ENCODE results near the gene RWDD4.
A peak's percentile ranks its signal among the peaks of the same experiment; 100 is the strongest.

The RWDD4 gene

DNA sequence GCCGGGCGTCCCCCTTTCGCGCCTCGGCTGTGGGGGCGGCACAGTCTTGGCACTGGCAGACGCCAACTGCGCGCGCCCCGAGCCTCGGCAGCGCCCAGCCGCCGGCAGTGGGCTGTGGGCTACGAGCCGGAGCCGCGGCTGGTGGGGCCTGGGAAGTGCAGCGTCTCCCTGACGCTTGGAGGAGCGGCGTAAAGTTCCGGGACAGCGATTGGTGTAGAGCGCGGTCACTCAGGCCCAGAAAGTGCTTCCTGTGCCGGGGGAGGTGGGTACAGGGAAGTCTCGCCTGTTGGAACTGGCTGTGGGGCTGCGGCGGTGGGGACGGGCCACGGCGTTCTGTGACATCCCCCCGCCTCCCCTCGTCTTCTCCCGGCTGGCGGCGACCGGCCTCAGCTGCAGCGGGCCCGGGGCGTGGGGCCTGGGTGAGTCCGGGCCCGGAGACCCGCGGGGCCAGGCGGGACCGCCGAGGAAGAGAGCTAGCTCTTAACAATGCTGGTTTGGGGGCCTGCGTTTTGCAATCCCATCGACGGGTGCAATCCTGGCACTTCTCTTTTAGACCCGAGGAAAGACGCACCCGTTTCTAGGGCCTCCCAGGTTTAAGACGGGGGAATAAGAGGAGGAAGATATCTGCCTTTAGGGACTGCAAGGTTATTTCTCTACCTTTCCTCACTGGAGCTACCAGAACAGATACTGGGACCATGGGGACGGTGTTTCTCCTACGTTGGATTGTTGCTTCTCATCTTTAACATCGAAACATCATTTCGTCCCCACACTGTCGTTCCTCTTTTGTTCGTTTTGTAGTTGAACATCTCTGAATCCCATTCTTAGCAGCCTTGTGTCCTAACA, at the start of gene RWDD4, which contains the start of gene TRAPPC11:
TSS of gene RWDD4 (minus strand) at position 157 of the 843 bp plus-strand sequence. CDS start 233 bp downstream, outside the sequence.
TSS of gene TRAPPC11 (plus strand) at position 265 of the 843 bp plus-strand sequence. CDS start 4,575 bp downstream, outside the sequence.
- Histone ChIP-seq H3K27ac (ENCODE audit: poor library complexity, severe bottlenecking) (peak within 1 kb of the TSS; percentile 43), H3K36me3 (ENCODE audit: low read depth) (peaks cover 23% of the 10 kb centered on the region), H3K4me3 (ENCODE audit: severe bottlenecking) (peak within 1 kb of the TSS; percentile 88), H3K27me3 (ENCODE audit: insufficient read depth, poor library complexity, severe bottlenecking) (no peaks in the 10 kb centered on the region), H3K4me1 (ENCODE audit: insufficient read depth, poor library complexity, severe bottlenecking) (peaks cover 13% of the 10 kb centered on the region), H3K9me3 (ENCODE audit: severe bottlenecking) (no peaks in the 10 kb centered on the region)
- TF ChIP-seq, protein P1, sequence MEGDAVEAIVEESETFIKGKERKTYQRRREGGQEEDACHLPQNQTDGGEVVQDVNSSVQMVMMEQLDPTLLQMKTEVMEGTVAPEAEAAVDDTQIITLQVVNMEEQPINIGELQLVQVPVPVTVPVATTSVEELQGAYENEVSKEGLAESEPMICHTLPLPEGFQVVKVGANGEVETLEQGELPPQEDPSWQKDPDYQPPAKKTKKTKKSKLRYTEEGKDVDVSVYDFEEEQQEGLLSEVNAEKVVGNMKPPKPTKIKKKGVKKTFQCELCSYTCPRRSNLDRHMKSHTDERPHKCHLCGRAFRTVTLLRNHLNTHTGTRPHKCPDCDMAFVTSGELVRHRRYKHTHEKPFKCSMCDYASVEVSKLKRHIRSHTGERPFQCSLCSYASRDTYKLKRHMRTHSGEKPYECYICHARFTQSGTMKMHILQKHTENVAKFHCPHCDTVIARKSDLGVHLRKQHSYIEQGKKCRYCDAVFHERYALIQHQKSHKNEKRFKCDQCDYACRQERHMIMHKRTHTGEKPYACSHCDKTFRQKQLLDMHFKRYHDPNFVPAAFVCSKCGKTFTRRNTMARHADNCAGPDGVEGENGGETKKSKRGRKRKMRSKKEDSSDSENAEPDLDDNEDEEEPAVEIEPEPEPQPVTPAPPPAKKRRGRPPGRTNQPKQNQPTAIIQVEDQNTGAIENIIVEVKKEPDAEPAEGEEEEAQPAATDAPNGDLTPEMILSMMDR (IDR thresholded peaks at IDR 0.05; ENCODE audit: poor library complexity, severe bottlenecking): no peak
- ATAC-seq (ENCODE audit: low read depth) (peak; percentile 100), DNase-seq (ENCODE audit: low spot score) (peak; percentile 96)

DNA sequence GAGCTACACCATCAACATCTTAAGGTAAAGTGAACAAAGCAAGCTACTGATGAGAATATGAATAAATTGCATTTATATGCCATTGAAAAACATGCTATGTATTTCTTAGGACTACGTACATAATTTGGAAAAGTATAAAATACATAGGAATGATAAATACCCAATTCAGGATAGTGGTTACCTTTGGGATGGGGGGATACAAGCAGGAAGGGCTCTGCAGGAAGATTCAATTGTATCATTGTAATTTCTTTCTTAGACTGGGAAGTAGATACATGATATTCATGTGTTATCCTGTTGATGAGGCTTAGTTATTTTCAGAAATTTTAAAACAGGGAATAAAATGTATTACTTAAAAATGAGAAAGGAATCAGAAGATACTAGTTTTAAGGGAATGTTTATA, 43.5 kb upstream of the RWDD4 start:
- TF ChIP-seq, protein P1 (IDR thresholded peaks at IDR 0.05; ENCODE audit: poor library complexity, severe bottlenecking): no peak
- ATAC-seq (ENCODE audit: low read depth) (no peak), DNase-seq (ENCODE audit: low spot score) (no peak)
- Histone ChIP-seq H3K36me3 (ENCODE audit: low read depth) (peaks cover 81% of the 10 kb centered on the region), H3K27ac (ENCODE audit: poor library complexity, severe bottlenecking) (no peak overlapping the region), H3K9me3 (ENCODE audit: severe bottlenecking) (no peaks in the 10 kb centered on the region), H3K4me1 (ENCODE audit: insufficient read depth, poor library complexity, severe bottlenecking) (no peaks in the 10 kb centered on the region), H3K4me3 (ENCODE audit: severe bottlenecking) (no peak overlapping the region), H3K27me3 (ENCODE audit: insufficient read depth, poor library complexity, severe bottlenecking) (no peaks in the 10 kb centered on the region)

DNA sequence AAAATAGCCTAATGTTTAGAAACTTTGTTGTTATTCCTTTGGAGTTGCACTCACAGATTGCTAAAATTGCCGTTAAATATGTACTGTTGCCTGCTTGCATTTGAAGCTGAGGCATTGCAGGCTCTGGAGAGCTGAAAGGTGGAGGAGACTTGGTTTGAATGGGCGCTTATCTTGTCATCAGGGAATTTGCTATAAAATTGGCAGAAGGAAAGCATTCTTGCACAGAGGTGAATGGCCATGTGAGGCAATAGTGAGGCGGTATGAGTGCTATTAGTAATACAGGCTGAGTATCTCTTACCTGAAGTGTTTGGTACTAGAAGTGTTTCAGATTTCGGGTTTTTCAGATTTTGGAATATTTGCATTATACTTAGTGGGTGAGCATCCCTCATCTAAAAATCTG, 41.4 kb upstream of the RWDD4 start:
- Histone ChIP-seq H3K27me3 (ENCODE audit: insufficient read depth, poor library complexity, severe bottlenecking) (no peaks in the 10 kb centered on the region), H3K9me3 (ENCODE audit: severe bottlenecking) (no peaks in the 10 kb centered on the region), H3K4me3 (ENCODE audit: severe bottlenecking) (no peak overlapping the region), H3K27ac (ENCODE audit: poor library complexity, severe bottlenecking) (no peak overlapping the region), H3K4me1 (ENCODE audit: insufficient read depth, poor library complexity, severe bottlenecking) (no peaks in the 10 kb centered on the region), H3K36me3 (ENCODE audit: low read depth) (peaks cover 82% of the 10 kb centered on the region)
- no peak for ATAC-seq (ENCODE audit: low read depth)
- TF ChIP-seq, protein P1 (IDR thresholded peaks at IDR 0.05; ENCODE audit: poor library complexity, severe bottlenecking): no peak
- no peak for DNase-seq (ENCODE audit: low spot score)

DNA sequence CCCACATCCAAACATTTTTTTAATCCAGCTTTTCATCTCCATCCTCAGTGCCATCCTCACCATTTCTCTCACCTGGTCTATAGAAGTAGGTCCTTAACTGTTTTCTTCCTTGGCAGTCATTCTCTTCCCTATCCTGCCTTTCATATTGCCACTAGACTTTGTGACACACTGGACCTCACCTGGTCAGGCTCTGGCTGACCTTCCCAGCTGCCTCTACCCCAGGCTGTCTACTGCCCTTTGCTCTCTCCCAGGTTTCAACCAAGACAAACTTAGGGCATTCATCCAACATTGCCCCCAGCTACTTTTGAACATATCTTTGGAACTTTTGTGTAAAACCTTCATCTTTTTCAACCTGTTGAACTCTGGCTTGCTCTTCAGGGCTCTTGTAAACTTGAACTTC, 39.9 kb upstream of the RWDD4 start:
- TF ChIP-seq, protein P1 (IDR thresholded peaks at IDR 0.05; ENCODE audit: poor library complexity, severe bottlenecking): no peak
- Histone ChIP-seq H3K4me3 (ENCODE audit: severe bottlenecking) (no peak overlapping the region), H3K4me1 (ENCODE audit: insufficient read depth, poor library complexity, severe bottlenecking) (no peaks in the 10 kb centered on the region), H3K36me3 (ENCODE audit: low read depth) (peaks cover 87% of the 10 kb centered on the region), H3K27ac (ENCODE audit: poor library complexity, severe bottlenecking) (no peak overlapping the region), H3K27me3 (ENCODE audit: insufficient read depth, poor library complexity, severe bottlenecking) (no peaks in the 10 kb centered on the region), H3K9me3 (ENCODE audit: severe bottlenecking) (no peaks in the 10 kb centered on the region)
- DNase-seq (ENCODE audit: low spot score): no peak
- no peak for ATAC-seq (ENCODE audit: low read depth)

DNA sequence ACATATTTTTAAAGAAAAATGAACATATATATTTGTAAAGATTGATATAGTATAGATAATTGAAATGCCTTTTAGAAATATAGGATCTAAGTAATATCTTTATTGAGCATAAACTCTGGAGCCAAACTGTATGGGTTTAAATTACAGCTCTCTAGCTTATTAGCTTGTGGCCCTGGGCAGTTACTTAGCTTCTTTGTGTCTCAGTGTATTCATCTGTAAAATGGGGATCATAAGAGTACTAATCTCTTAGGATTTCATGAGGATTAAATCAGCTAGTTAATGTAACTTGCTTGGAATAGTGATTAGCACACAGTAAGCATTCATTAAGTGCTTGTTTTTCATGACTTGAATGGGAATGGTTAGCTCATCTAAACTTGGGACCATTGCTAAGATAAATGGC, 32.9 kb upstream of the RWDD4 start:
- Histone ChIP-seq H3K27ac (ENCODE audit: poor library complexity, severe bottlenecking) (no peak overlapping the region), H3K9me3 (ENCODE audit: severe bottlenecking) (no peaks in the 10 kb centered on the region), H3K4me1 (ENCODE audit: insufficient read depth, poor library complexity, severe bottlenecking) (no peaks in the 10 kb centered on the region), H3K4me3 (ENCODE audit: severe bottlenecking) (no peak overlapping the region), H3K36me3 (ENCODE audit: low read depth) (peaks cover 73% of the 10 kb centered on the region), H3K27me3 (ENCODE audit: insufficient read depth, poor library complexity, severe bottlenecking) (no peaks in the 10 kb centered on the region)
- DNase-seq (ENCODE audit: low spot score) (no peak), ATAC-seq (ENCODE audit: low read depth) (no peak)
- TF ChIP-seq, protein P1 (IDR thresholded peaks at IDR 0.05; ENCODE audit: poor library complexity, severe bottlenecking): no peak
